ENCODE measurements around the gene CPAMD8. TPM values are rescaled to one million over a fixed set of nuclear protein-coding genes. Genes with fewer than 3 reads are reported as not detected.

CPAMD8 gene
- total and polyA plus RNA-seq, 9 of the 15 experiments (the other 6 are each of a cell fraction or from before 2014, with no cell fraction given), result 0.20 to 2.1 (median 1.3) TPM

- TF ChIP-seq, protein P1, sequence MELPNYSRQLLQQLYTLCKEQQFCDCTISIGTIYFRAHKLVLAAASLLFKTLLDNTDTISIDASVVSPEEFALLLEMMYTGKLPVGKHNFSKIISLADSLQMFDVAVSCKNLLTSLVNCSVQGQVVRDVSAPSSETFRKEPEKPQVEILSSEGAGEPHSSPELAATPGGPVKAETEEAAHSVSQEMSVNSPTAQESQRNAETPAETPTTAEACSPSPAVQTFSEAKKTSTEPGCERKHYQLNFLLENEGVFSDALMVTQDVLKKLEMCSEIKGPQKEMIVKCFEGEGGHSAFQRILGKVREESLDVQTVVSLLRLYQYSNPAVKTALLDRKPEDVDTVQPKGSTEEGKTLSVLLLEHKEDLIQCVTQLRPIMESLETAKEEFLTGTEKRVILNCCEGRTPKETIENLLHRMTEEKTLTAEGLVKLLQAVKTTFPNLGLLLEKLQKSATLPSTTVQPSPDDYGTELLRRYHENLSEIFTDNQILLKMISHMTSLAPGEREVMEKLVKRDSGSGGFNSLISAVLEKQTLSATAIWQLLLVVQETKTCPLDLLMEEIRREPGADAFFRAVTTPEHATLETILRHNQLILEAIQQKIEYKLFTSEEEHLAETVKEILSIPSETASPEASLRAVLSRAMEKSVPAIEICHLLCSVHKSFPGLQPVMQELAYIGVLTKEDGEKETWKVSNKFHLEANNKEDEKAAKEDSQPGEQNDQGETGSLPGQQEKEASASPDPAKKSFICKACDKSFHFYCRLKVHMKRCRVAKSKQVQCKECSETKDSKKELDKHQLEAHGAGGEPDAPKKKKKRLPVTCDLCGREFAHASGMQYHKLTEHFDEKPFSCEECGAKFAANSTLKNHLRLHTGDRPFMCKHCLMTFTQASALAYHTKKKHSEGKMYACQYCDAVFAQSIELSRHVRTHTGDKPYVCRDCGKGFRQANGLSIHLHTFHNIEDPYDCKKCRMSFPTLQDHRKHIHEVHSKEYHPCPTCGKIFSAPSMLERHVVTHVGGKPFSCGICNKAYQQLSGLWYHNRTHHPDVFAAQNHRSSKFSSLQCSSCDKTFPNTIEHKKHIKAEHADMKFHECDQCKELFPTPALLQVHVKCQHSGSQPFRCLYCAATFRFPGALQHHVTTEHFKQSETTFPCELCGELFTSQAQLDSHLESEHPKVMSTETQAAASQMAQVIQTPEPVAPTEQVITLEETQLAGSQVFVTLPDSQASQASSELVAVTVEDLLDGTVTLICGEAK (IDR thresholded peaks at IDR 0.05), result peak; percentile 27; the same call in 1 of the 2 replicates
- TF ChIP-seq, protein P1 (CRISPR knock-in tag; IDR thresholded peaks at IDR 0.05), result no peak
- TF ChIP-seq ZNF717 (CRISPR knock-in tag; IDR thresholded peaks at IDR 0.05) (no peak), MED1 (CRISPR knock-in tag; IDR thresholded peaks at IDR 0.05; ENCODE audit: borderline replicate concordance) (no peak)
- TF ChIP-seq, protein P2, sequence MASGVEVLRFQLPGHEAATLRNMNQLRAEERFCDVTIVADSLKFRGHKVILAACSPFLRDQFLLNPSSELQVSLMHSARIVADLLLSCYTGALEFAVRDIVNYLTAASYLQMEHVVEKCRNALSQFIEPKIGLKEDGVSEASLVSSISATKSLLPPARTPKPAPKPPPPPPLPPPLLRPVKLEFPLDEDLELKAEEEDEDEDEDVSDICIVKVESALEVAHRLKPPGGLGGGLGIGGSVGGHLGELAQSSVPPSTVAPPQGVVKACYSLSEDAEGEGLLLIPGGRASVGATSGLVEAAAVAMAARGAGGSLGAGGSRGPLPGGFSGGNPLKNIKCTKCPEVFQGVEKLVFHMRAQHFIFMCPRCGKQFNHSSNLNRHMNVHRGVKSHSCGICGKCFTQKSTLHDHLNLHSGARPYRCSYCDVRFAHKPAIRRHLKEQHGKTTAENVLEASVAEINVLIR (CRISPR knock-in tag; IDR thresholded peaks at IDR 0.05), result 0 out of 2 replicates have a peak, but pooled peaks have one; percentile 39
- TF ChIP-seq, protein P3, sequence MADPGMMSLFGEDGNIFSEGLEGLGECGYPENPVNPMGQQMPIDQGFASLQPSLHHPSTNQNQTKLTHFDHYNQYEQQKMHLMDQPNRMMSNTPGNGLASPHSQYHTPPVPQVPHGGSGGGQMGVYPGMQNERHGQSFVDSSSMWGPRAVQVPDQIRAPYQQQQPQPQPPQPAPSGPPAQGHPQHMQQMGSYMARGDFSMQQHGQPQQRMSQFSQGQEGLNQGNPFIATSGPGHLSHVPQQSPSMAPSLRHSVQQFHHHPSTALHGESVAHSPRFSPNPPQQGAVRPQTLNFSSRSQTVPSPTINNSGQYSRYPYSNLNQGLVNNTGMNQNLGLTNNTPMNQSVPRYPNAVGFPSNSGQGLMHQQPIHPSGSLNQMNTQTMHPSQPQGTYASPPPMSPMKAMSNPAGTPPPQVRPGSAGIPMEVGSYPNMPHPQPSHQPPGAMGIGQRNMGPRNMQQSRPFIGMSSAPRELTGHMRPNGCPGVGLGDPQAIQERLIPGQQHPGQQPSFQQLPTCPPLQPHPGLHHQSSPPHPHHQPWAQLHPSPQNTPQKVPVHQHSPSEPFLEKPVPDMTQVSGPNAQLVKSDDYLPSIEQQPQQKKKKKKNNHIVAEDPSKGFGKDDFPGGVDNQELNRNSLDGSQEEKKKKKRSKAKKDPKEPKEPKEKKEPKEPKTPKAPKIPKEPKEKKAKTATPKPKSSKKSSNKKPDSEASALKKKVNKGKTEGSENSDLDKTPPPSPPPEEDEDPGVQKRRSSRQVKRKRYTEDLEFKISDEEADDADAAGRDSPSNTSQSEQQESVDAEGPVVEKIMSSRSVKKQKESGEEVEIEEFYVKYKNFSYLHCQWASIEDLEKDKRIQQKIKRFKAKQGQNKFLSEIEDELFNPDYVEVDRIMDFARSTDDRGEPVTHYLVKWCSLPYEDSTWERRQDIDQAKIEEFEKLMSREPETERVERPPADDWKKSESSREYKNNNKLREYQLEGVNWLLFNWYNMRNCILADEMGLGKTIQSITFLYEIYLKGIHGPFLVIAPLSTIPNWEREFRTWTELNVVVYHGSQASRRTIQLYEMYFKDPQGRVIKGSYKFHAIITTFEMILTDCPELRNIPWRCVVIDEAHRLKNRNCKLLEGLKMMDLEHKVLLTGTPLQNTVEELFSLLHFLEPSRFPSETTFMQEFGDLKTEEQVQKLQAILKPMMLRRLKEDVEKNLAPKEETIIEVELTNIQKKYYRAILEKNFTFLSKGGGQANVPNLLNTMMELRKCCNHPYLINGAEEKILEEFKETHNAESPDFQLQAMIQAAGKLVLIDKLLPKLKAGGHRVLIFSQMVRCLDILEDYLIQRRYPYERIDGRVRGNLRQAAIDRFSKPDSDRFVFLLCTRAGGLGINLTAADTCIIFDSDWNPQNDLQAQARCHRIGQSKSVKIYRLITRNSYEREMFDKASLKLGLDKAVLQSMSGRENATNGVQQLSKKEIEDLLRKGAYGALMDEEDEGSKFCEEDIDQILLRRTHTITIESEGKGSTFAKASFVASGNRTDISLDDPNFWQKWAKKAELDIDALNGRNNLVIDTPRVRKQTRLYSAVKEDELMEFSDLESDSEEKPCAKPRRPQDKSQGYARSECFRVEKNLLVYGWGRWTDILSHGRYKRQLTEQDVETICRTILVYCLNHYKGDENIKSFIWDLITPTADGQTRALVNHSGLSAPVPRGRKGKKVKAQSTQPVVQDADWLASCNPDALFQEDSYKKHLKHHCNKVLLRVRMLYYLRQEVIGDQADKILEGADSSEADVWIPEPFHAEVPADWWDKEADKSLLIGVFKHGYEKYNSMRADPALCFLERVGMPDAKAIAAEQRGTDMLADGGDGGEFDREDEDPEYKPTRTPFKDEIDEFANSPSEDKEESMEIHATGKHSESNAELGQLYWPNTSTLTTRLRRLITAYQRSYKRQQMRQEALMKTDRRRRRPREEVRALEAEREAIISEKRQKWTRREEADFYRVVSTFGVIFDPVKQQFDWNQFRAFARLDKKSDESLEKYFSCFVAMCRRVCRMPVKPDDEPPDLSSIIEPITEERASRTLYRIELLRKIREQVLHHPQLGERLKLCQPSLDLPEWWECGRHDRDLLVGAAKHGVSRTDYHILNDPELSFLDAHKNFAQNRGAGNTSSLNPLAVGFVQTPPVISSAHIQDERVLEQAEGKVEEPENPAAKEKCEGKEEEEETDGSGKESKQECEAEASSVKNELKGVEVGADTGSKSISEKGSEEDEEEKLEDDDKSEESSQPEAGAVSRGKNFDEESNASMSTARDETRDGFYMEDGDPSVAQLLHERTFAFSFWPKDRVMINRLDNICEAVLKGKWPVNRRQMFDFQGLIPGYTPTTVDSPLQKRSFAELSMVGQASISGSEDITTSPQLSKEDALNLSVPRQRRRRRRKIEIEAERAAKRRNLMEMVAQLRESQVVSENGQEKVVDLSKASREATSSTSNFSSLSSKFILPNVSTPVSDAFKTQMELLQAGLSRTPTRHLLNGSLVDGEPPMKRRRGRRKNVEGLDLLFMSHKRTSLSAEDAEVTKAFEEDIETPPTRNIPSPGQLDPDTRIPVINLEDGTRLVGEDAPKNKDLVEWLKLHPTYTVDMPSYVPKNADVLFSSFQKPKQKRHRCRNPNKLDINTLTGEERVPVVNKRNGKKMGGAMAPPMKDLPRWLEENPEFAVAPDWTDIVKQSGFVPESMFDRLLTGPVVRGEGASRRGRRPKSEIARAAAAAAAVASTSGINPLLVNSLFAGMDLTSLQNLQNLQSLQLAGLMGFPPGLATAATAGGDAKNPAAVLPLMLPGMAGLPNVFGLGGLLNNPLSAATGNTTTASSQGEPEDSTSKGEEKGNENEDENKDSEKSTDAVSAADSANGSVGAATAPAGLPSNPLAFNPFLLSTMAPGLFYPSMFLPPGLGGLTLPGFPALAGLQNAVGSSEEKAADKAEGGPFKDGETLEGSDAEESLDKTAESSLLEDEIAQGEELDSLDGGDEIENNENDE (IDR thresholded peaks at IDR 0.05; ENCODE audit: low read depth, low read length), result no peak
Measured at GRCh38 chr19:17074634-17075034, 48.0 kb upstream of the CPAMD8 start (continued).
